HG03432 (cell line): Measurements from ENCODE around the gene CLINT1.

Source experiments
- ATAC-seq: cut with Tn5 transposase; IDR thresholded peaks from one replicate; pipeline ENCODE4 v1.9.1; 2021; ENCODE audit warnings: mild to moderate bottlenecking, moderate library complexity; ENCODE audit not compliant: unreplicated experiment

Gene CLINT1

GRCh38 chr5:157821822-157822622 lies 36.9 kb downstream of the CLINT1 start:
- ATAC-seq: no peak

GRCh38 chr5:157821405-157821804 lies 37.5 kb downstream of the CLINT1 start:
- ATAC-seq: no peak

DNA sequence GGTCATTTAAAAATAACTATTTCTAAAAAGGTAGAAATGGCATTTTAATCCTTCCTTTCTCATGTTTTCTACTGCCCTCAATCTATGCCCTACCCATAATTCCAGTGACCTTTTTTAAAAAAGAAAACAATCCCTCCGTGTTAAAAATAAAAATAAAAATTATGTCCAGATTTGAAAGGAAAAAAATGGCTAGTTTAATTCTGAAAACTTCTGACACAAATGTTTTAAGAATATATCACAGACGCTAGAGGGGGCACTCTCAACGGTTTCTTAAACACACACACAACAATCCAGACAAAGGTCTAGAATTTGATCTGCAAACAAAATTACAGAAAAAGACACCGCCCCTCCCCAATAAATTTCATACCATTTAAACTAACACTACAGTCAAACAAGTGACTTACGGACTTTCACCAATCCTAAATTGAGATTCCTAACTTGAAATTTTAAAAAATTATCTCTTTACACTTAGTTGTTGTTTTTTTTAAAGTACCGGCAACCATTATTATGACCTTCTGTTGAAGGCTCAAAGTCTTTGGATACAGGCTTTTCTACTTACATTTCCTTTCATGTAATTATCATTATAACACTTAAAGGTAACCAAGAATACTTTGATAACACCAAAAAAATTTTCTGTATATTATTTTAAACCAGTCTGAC lies 38.2 kb downstream of the CLINT1 start:
- no peak for ATAC-seq

DNA sequence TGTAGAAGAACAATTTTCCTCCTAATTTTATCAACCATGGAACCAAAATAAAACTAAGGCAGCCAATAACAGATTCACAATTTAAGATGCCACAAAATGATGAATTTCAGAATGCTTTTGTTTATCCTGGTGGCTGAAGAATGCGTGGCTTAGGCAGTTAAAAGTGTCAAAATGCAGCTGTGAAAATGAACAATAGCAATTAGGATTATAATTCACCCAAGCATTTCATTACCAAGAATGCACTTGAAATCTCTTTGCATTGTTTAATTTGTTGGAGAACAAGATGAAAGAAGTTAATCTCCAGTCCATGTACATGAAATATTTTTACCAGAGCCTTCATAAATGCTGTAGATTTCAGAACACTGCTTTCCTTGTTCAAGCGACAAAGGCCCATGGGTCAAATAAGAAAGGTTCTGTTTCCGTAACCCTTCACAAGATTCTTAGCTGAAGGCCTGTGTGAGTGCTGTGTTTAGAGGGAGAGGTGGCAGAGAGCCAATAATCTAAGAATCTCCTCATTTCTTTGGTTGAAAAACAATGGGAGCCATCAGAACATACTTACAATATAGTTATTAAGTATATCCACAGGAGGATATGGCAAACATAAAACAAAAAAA lies 39.3 kb downstream of the CLINT1 start:
- ATAC-seq: no peak

GRCh38 chr5:157818368-157818767 lies 40.6 kb downstream of the CLINT1 start:
- no peak for ATAC-seq

- ATAC-seq: no peak
These were observed 41.0 kb downstream of the CLINT1 start for GRCh38 chr5:157817928-157818327.

DNA sequence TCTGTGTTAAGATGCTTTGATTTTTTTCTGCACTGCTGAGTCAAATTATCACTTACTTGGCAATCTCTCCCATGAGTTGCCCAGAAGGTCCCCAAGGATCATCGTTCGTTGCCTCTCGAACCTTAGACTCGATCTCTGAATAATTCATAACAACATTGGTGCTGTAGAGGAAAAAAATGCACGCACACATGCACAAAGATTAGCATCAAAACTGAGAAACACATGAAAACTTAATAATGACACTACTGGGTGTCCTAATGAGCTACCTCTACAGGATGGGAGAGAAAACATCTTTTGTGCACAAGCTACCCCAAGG lies 41.6 kb downstream of the CLINT1 start:
- ATAC-seq: no peak

DNA sequence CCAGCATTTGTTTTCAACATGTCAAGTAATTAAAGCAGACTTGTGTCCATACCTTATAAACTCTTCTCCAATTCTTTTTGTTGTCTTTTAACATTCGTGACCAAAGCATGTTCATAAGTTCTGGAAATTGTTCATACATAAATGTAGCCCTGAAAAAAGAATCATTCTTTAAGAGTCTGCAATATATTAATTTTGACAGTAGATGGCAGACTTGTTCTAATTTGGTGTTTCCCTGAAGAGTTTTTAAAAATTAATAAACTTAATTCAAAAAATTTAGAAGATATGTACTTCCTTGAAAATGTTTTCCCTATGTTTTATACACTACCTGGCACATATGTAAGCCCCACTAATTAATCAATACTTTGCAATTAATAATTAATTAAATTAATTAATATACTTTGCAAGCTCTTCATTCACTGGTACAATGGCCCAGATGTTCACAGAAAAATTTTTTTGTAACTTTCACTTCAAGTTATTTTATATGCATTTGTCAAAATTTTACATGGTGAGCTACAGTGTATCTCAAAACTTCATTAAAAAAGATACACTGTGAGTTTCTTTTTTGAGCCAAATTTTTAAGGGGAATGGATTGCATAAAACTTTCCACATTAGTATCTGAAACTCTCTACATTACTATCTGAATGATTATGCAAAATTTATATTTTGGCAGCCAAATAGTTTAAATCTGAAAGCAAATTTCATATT lies 42.1 kb downstream of the CLINT1 start:
- ATAC-seq: no peak

- ATAC-seq: no peak
These were observed 46.9 kb downstream of the CLINT1 start for GRCh38 chr5:157812086-157812485.

- ATAC-seq: no peak
These were observed 50.9 kb downstream of the CLINT1 start for GRCh38 chr5:157808043-157808442.

DNA sequence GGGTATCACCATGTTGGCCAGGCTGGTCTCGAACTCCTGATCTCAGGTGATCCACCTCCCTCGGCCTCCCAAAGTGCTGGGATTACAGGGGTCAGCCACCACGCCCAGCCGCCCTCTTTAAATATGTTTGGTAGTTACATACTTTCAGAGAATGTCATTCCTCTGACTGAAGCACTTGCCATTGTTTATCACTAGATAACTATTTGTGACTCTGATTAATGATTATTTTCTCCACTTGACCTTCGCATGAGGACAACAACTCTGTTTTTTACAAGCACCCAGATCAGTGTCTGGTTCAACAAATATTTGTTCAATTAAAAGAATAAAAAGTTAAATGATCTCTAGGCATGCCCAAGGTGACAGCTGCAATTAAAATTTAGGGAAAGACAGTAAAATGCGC lies 56.2 kb downstream of the CLINT1 start:
- no peak for ATAC-seq

GRCh38 chr5:157800137-157800536 lies 58.8 kb downstream of the CLINT1 start:
- no peak for ATAC-seq

DNA sequence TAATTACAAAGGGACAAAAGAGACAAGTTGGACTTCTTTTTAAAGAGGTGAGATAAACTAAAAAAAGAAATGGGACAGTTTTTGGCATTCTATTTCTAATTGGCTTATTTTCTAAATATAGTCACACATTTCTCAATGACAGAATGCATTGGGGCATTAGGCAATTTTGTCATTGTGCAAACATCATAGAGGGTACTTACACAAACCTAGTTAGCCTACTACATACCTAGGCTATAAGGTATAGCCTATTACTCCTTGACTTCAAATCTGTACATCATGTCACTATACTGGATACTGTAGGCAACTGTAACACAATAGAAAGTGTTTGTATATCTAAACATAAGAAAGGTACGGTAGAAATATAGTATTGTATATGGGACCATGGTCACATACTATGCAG lies 59.4 kb downstream of the CLINT1 start:
- ATAC-seq: no peak

DNA sequence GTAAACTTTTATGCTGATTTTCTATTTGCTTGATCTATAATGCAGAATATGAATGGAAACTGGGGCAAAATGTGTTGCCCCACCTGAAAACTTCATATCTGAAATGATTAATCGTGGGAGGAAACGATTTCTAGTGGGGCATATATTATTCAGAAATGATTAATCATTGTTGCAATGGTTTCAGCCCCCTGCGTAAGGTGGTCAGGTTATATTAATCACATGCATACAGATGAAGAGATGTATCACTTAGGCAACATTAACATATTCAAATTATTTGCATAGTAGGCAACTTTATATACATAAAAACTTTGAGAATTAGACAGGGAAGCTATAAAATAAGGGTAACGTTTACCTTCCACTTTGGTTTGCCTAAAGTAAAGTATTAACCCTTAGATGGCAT lies 65.6 kb downstream of the CLINT1 start:
- no peak for ATAC-seq

DNA sequence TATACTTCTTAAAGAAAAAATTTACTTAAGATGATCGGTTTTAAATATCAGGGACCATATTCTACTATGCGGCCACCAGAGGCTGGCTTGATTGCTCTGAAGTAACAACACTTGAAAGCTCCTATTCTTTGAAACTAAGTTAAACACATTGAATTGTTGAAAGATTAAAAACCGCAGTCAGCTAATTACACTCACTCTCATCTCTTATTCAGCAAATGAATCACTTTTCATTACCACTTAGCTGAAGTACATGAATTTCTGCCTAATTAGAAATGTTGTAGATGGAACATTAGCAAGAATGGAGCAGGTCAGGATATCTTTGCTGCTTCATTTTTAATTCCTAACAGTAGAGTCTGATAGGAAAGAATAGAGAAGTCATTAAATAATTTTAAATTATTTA lies 73.1 kb downstream of the CLINT1 start:
- no peak for ATAC-seq

DNA sequence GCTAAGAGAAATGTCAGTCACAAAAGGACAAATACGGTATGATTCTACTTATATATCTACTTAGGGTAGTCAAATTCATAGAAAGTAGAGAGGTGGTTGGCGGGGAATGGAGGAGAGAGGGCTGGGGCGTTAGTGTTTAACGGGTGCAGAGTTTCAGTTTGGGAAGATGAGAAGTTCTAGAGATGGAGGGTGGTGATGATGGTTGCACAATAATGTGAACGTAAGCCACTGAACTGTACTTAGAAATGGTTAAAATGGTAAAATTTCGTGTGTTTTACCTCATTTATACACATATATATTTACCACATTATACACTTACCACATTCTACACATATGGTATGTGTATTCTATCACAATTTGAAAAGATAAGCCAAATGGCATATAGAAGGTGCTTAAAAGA lies 79.7 kb downstream of the CLINT1 start:
- ATAC-seq: no peak

DNA sequence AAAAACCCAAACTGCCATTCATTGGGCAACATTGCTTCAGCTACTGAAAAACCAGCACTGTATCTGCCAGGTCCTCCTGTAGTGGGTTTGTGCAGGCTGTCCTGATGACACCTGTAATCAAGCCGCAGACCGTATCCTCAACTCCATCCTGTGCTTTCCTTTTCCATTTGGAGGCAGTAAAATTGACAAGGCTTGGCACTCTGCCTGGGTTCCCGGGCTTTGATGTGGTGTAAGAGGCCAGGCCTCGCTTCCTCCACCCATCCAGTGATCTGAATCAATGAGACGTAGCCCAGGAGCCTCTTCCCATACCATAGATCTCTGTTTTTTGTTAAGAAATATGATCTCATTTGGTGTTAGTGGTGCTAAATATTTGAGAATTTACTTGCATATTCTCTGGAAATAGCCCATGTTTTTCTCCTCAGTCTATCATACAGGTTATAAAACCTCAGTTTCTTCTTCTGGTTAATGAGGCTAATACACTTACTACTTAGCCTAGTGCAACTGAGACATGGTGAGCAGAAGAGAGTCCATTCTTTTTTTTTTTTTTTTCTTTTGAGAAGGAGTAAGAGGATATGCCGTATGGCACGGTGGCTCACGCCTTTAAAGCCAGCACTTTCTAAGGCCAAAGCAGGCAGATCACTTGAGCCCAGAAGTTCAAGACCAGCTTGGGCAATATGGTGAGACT lies 80.7 kb downstream of the CLINT1 start:
- ATAC-seq: no peak

- ATAC-seq: no peak
These were observed 86.8 kb downstream of the CLINT1 start for GRCh38 chr5:157772127-157772526.

DNA sequence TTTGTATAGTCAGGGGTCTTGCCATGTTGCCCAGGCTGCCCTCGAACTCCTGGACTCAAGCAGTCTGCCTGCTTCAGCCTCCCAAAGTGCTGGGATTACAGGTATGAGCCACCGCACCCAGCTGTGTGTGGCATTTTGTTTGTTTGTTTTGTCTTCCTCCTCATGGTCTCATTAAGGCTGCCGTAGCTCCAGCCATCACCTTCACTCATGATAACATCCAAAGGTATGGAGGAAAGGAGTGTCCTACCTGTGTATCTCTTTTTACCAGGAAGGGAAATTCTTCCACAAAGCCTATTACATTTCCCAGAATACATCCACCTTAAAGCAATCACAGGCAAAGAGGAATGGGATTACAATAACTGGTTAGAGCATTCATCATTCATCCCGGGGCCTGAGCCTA lies 88.3 kb downstream of the CLINT1 start:
- ATAC-seq: no peak

DNA sequence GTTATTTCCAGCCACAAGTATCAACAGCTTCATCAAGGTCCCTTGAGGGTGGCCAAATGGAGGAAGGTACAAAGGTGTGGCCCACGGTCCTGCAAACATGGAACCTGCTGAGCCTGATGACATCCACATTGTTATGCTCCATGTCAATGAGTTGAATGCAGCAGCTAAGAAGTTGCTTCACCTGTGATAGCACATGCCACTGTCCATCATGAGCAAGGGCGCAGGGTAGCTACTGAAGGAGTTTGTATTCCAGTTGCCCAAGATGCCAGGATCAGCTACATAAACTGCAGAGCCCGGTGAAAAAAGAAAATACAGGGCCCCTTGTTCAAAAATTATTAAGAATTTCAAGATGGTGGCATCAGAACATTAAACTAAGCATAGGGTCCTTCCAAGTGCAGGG lies 91.3 kb downstream of the CLINT1 start:
- ATAC-seq: no peak

GRCh38 chr5:157766902-157767301 lies 92.0 kb downstream of the CLINT1 start:
- ATAC-seq: no peak
